ENCODE measurements around the gene TRAPPC10.
"Not testable (repeated sequence)": the region's sequence is repeated elsewhere in the genome, so short reads cannot be mapped to it uniquely, and the experiment has no call there.

The TRAPPC10 gene

DNA sequence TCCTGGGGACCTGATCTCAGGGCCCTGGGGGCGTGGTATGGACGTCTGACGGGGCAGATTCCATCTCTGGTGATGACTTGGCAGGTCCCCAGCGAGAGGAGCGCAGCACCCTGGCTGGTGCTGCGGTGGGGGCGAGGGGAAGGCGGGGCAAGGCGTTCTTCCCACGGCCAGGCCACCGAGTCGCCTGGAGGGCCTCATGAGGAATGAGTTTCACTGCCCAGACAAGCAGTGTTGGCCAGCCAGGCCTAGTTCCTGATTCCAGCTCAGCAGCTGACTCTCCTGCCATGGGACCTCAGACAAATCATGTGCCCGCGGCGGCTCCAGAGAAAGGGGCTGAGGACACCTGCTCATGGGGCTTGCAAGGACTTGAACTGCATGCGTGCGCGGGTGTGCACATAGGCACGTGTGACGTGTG is 142.7 kb downstream of the TRAPPC10 start:
- not testable (repeated sequence) for DNase-seq

DNA sequence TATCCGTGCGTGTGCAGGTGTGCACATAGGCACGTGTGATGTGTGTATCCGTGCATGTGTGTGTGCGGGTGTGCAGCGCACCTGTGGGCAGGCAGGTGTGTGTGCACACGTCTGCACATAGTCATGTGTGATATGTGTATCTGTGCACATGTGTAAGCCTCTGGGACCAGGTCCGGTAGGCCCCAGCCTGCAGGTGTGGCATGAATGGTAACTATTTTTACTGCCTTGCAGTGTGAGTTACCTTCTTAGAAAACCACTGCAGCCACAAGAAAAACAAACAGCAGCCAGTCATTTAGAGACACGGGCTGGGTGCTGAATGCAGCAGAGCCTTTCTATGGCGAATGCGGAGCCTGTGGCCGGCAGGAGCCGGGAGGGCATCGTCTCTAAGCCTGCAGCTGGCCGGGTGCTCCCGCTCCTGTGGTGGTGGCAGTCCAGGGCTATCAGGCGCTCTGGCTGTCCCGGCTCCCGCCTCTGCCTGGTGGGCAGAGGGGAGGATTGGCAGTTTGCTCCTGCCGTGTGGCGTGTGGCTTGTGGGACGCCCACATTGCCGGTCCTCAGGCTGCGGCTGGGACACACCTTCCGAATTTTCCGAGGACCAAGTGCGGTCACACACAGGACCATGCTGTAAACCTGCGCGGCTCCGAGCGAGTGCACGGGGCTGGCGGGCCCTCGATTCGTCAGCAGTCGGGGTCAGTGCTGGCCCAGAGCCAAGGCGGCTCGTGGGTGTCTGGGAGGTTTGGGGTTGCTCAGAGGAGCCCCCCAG is 143.3 kb downstream of the TRAPPC10 start:
- not testable (repeated sequence) for DNase-seq

DNA sequence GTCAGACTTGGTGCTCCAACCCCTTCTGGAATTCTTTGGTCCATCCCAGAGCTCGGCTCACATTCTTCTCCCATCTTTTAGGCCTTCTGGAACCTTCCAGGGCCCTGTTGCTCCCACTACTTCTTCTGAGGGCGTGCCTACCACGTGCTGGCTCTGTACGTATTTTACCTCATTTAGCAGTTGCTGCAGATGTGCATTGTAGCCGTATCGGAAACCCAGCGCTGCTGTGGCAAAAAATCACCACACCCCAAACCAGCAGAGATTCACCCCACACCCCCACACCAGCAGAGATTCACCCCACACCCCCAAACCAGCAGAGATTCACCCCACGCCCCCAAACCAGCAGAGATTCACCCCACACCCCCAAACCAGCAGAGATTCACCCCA is 143.9 kb downstream of the TRAPPC10 start:
- not testable (repeated sequence) for DNase-seq

Measured in NCI-H2029 (cell line).